Keratinocyte (primary cell): ENCODE results near the gene PSMD12. TPM values are rescaled to one million over a fixed set of nuclear protein-coding genes. Genes with fewer than 3 reads are reported as not detected.

Experiments used
- DNase-seq: peaks from one replicate; pipeline ENCODE4 v3.0.0-alpha.2; 2011; ENCODE audit warnings: low read depth, missing footprints, low spot score
- FAIRE-seq: peaks from 2 replicates; lab custom pipeline; 2011; peaks lifted over from hg19 to GRCh38; lab: Jason Lieb, UNC
- H2AFZ ChIP-seq: 2 replicates; pipeline ENCODE4 v1.6.0; 2012; ENCODE audit warnings: low read length, control low read depth, inconsistent platforms; ENCODE audit not compliant: control insufficient read depth
- H3K27ac ChIP-seq: 2 replicates; pipeline ENCODE4 v1.5.1; 2011; ENCODE audit warnings: low read length; ENCODE audit not compliant: control insufficient read depth, insufficient read depth
- H3K27me3 ChIP-seq: 3 replicates; pipeline ENCODE4 v1.6.0; 2011; ENCODE audit warnings: low read length; ENCODE audit not compliant: control insufficient read depth, insufficient read depth; ENCODE audit errors: extremely low read depth
- H3K36me3 ChIP-seq, 2 experiments: 2 replicates in 1 of 2; 3 replicates in 1 of 2; pipeline ENCODE4 v1.5.1; 2011; ENCODE audit warnings: low read length in 2 of 2, mild to moderate bottlenecking in 1 of 2; ENCODE audit not compliant: control insufficient read depth in 2 of 2, insufficient read depth in 2 of 2; ENCODE audit errors: extremely low read depth in 1 of 2
- H3K4me1 ChIP-seq: 3 replicates; pipeline ENCODE4 v1.5.1; 2011; ENCODE audit warnings: low read length; ENCODE audit not compliant: control insufficient read depth, insufficient read depth; ENCODE audit errors: extremely low read depth
- H3K4me2 ChIP-seq: 3 replicates; pipeline ENCODE4 v1.6.0; 2011; ENCODE audit warnings: low read depth, low read length; ENCODE audit not compliant: control insufficient read depth, insufficient read depth; ENCODE audit errors: extremely low read depth
- H3K4me3 ChIP-seq, 3 experiments: fragments of 200-600 bp in 1 of 3; sonication (generic) in 1 of 3; 2 replicates in 2 of 3; 3 replicates in 1 of 3; pipeline ENCODE4 v1.5.1; 2011 to 2016; ENCODE audit warnings: low read length in 3 of 3, mild to moderate bottlenecking in 3 of 3, control low read depth in 2 of 3, inconsistent platforms in 1 of 3, low read depth in 1 of 3, mixed read lengths in 1 of 3, mixed run types in 1 of 3, moderate library complexity in 1 of 3; ENCODE audit not compliant: control insufficient read depth in 2 of 3, insufficient read depth in 2 of 3; ENCODE audit errors: extremely low read depth in 1 of 3
- H3K79me2 ChIP-seq: 2 replicates; pipeline ENCODE4 v1.6.0; 2012; ENCODE audit warnings: low read length; ENCODE audit not compliant: control insufficient read depth, insufficient read depth
- H3K9ac ChIP-seq: 3 replicates; pipeline ENCODE4 v1.6.0; 2011; ENCODE audit warnings: low read length; ENCODE audit not compliant: control insufficient read depth, insufficient read depth; ENCODE audit errors: extremely low read depth
- H3K9me1 ChIP-seq: 3 replicates; pipeline ENCODE4 v1.6.0; 2011; ENCODE audit warnings: low read length; ENCODE audit not compliant: control insufficient read depth, insufficient read depth; ENCODE audit errors: extremely low read depth
- H3K9me3 ChIP-seq: 2 replicates; pipeline ENCODE4 v1.5.1; 2012; ENCODE audit warnings: low read depth, low read length; ENCODE audit not compliant: control insufficient read depth
- H4K20me1 ChIP-seq: 3 replicates; pipeline ENCODE4 v1.6.0; 2011; ENCODE audit warnings: low read length; ENCODE audit not compliant: control insufficient read depth, insufficient read depth; ENCODE audit errors: extremely low read depth
- CTCF ChIP-seq, 3 experiments: IDR thresholded peaks in 1 of 3; conservative IDR thresholded peaks in 1 of 3; optimal IDR thresholded peaks in 1 of 3; 2 replicates in 2 of 3; 3 replicates in 1 of 3; pipeline versions ENCODE3 to v1.5.1; 2011; ENCODE audit warnings: low read length in 3 of 3, mild to moderate bottlenecking in 3 of 3, moderate library complexity in 2 of 3, control low read depth in 1 of 3, inconsistent platforms in 1 of 3; ENCODE audit not compliant: insufficient read depth in 2 of 3; ENCODE audit errors: extremely low read depth in 1 of 3
- EZH2 ChIP-seq: IDR thresholded peaks from one replicate; pipeline ENCODE4 v1.6.1; 2012; ENCODE audit warnings: inconsistent platforms, mild to moderate bottlenecking, low read length, moderate library complexity
- dilution Hi-C: fragments of 300-500 bp; cut with MboI; formaldehyde crosslinking; loops from one replicate; pipeline ENCODE4 v1.7.0; 2020; ENCODE audit warnings: low sequenced_read_pairs; ENCODE audit not compliant: extremely low pct_ligation_motif_present
- polyA plus RNA-seq, 5 experiments: library from polyadenylated mRNA; depleted of rRNA in 3 of 5; stranded (reverse) in 3 of 5; stranded (forward) in 1 of 5; unstranded in 1 of 5; fragments of >200 nt; gene quantifications; 1 replicate in 1 of 5; 2 replicates in 3 of 5; 3 replicates in 1 of 5; pipeline versions ENCODE4 v1.2.1 to v1.2.3, GENCODE V29; 2011 to 2012; ENCODE audit warnings: missing spikeins in 2 of 5, low read depth in 1 of 5, low replicate concordance in 1 of 5

PSMD12 gene
- polyA plus RNA-seq, 1 donor (not counting 4 experiments of a cell fraction or from before 2014, with no cell fraction given), result 68.4 TPM

GRCh38 chr17:67362173-67362572, 4.2 kb downstream of the PSMD12 start:
- no peak for TF ChIP-seq EZH2
- TF ChIP-seq CTCF (optimal IDR thresholded peaks at IDR 0.05 in 1 of 3, IDR thresholded peaks at IDR 0.05 in 1 of 3, conservative IDR thresholded peaks at IDR 0.05 in 1 of 3; ENCODE audit: extremely low read depth in 1 of 3, insufficient read depth in 2 of 3, low read length in 3 of 3), result no peak

GRCh38 chr17:67360880-67361279, 5.5 kb downstream of the PSMD12 start:
- H3K27ac ChIP-seq, result peak overlapping the region; percentile 45
- H3K4me2 ChIP-seq, result peak overlapping the region; percentile 27
- no peak overlapping the region for H3K9ac ChIP-seq
- DNase-seq (no peak), FAIRE-seq (peak; percentile 36)
- H3K4me3 ChIP-seq, result no peak overlapping the region
- H4K20me1 ChIP-seq, result peaks cover 20% of the 10 kb centered on the region
- H3K9me3 ChIP-seq, result no peaks in the 10 kb centered on the region
- H3K79me2 ChIP-seq, result peaks cover 94% of the 10 kb centered on the region
- dilution Hi-C loops, result no loop called here
- no peak overlapping the region for H2AFZ ChIP-seq
- peaks cover 4% of the 10 kb centered on the region for H3K9me1 ChIP-seq
- no peak for TF ChIP-seq CTCF (optimal IDR thresholded peaks at IDR 0.05 in 1 of 3, IDR thresholded peaks at IDR 0.05 in 1 of 3, conservative IDR thresholded peaks at IDR 0.05 in 1 of 3; ENCODE audit: extremely low read depth in 1 of 3, insufficient read depth in 2 of 3, low read length in 3 of 3)
- TF ChIP-seq EZH2, result no peak
- H3K36me3 ChIP-seq, result peaks cover 4 to 19% of the 10 kb centered on the region in 2 experiments
- H3K4me1 ChIP-seq, result peaks cover 23% of the 10 kb centered on the region
- H3K27me3 ChIP-seq, result no peaks in the 10 kb centered on the region

More at GRCh38 chr17:67362173-67362572, 4.2 kb downstream of the PSMD12 start:
- Histone ChIP-seq H3K9me1 (peaks cover 4% of the 10 kb centered on the region), H3K27ac (no peak overlapping the region), H2AFZ (no peak overlapping the region), H3K9me3 (no peaks in the 10 kb centered on the region), H3K4me1 (peaks cover 23% of the 10 kb centered on the region), H3K27me3 (no peaks in the 10 kb centered on the region), H3K4me3 (no peak overlapping the region), H3K36me3 (peaks cover 1 to 12% of the 10 kb centered on the region in 2 experiments), H3K79me2 (peaks cover 91% of the 10 kb centered on the region), H4K20me1 (peaks cover 20% of the 10 kb centered on the region), H3K9ac (no peak overlapping the region), H3K4me2 (no peak overlapping the region)
- dilution Hi-C loops, result no loop called here
- no peak for FAIRE-seq
- DNase-seq, result no peak
